K562 (cell line): ENCODE results near the gene MRPL4. TPM values are rescaled to one million over a fixed set of nuclear protein-coding genes. Genes with fewer than 3 reads are reported as not detected.

ENCODE experiments used
- CBX8 ChIP-seq: fragments of 200-600 bp; sonication (generic); IDR thresholded peaks from 2 replicates; pipeline ENCODE4 v1.6.1; 2012; ENCODE audit warnings: borderline replicate concordance, mixed run types, low read depth, mild to moderate bottlenecking, moderate library complexity, mixed read lengths, low read length, control low read depth, inconsistent platforms; ENCODE audit not compliant: poor library complexity, severe bottlenecking; ENCODE audit errors: extremely low read depth
- E2F3 ChIP-seq: fragments of 250-450 bp; sonication (Bioruptor Pico); IDR thresholded peaks from 2 replicates; pipeline ENCODE4 v1.4.0; 2020; ENCODE audit warnings: mild to moderate bottlenecking
- ESRRB ChIP-seq: fragments of 250-450 bp; sonication (Bioruptor Pico); IDR thresholded peaks from 2 replicates; pipeline ENCODE4 v1.5.0; 2020; ENCODE audit warnings: mild to moderate bottlenecking, moderate library complexity, borderline replicate concordance
- GABPB2 ChIP-seq: fragments of 250-450 bp; sonication (Bioruptor Pico); conservative IDR thresholded peaks from 2 replicates; pipeline ENCODE4 v1.5.1; 2021; ENCODE audit warnings: mild to moderate bottlenecking
- HDGF ChIP-seq: fragments of 450-650 bp; IDR thresholded peaks from 2 replicates; pipeline ENCODE4 v1.6.1; 2016
- MAZ ChIP-seq, 2 experiments: fragments of 450-650 bp in 1 of 2; sonication (generic) in 1 of 2; formaldehyde crosslinking; IDR thresholded peaks in 1 of 2; conservative IDR thresholded peaks in 1 of 2; 2 replicates each; pipeline versions ENCODE4 v1.4.0 to v1.5.0; 2020; ENCODE audit warnings: mild to moderate bottlenecking in 1 of 2, missing genetic modification reagents in 1 of 2
- MED1 ChIP-seq: sonication (generic); formaldehyde crosslinking; IDR thresholded peaks from 2 replicates; pipeline ENCODE4 v1.8.1; 2023; ENCODE audit warnings: missing genetic modification reagents, borderline replicate concordance
- MYNN ChIP-seq, 2 experiments: sonication (generic); formaldehyde crosslinking in 1 of 2; IDR thresholded peaks; 2 replicates each; pipeline versions ENCODE4 v1.5.0 to v1.6.1; 2016 to 2020; ENCODE audit warnings: antibody characterized with exemption in 1 of 2, missing genetic modification reagents in 1 of 2
- POLR2G ChIP-seq: fragments of 200-400 bp; formaldehyde crosslinking; IDR thresholded peaks from 2 replicates; pipeline ENCODE4 v1.6.1; 2017; ENCODE audit warnings: low read depth, mild to moderate bottlenecking, antibody characterized with exemption, low read length, moderate library complexity
- RAD21 ChIP-seq, 2 experiments: fragments of 250-450 bp in 1 of 2; fragments of 450-650 bp in 1 of 2; sonication (Bioruptor Pico) in 1 of 2; formaldehyde crosslinking in 1 of 2; IDR thresholded peaks in 1 of 2; conservative IDR thresholded peaks in 1 of 2; 2 replicates each; pipeline versions ENCODE4 v1.4.0 to v1.8.0; 2020 to 2022; ENCODE audit warnings: mild to moderate bottlenecking in 2 of 2, moderate library complexity in 1 of 2
- SIX5 ChIP-seq, 2 experiments: IDR thresholded peaks; 2 replicates each; pipeline ENCODE4 v1.6.1; 2011; ENCODE audit warnings: low read length in 2 of 2, borderline replicate concordance in 1 of 2, low read depth in 1 of 2, mild to moderate bottlenecking in 1 of 2, moderate library complexity in 1 of 2; ENCODE audit not compliant: insufficient read depth in 1 of 2
- SMAD2 ChIP-seq: fragments of 150-350 bp; IDR thresholded peaks from 2 replicates; pipeline ENCODE4 v1.6.1; 2014; ENCODE audit warnings: low read depth, mild to moderate bottlenecking, low read length
- SUPT5H ChIP-seq: fragments of 450-650 bp; IDR thresholded peaks from 2 replicates; pipeline ENCODE4 v1.6.1; 2016
- TCFL5 ChIP-seq: fragments of 250-450 bp; sonication (Bioruptor Pico); conservative IDR thresholded peaks from 2 replicates; pipeline ENCODE4 v1.6.1; 2021; ENCODE audit warnings: mild to moderate bottlenecking, moderate library complexity, matching md5 sums
- XRCC5 ChIP-seq: fragments of 200-400 bp; formaldehyde crosslinking; IDR thresholded peaks from 2 replicates; pipeline ENCODE4 v1.6.1; 2017; ENCODE audit warnings: low read depth, mild to moderate bottlenecking, low read length
- ZNF12 ChIP-seq: sonication (generic); formaldehyde crosslinking; IDR thresholded peaks from 2 replicates; pipeline ENCODE4 v1.4.0; 2020; ENCODE audit warnings: mild to moderate bottlenecking, missing genetic modification reagents
- ZNF133 ChIP-seq: fragments of 250-450 bp; sonication (Bioruptor Pico); IDR thresholded peaks from 2 replicates; pipeline ENCODE4 v1.4.0; 2020; ENCODE audit warnings: mild to moderate bottlenecking
- ZNF384 ChIP-seq: IDR thresholded peaks from 2 replicates; pipeline ENCODE4 v1.6.1; 2012; ENCODE audit warnings: low read depth, low read length, improper control_type of control experiment
- ZNF551 ChIP-seq: fragments of 250-450 bp; sonication (Bioruptor Pico); IDR thresholded peaks from 2 replicates; pipeline ENCODE4 v1.5.0; 2021; ENCODE audit warnings: mild to moderate bottlenecking, moderate library complexity
- ZNF584 ChIP-seq: fragments of 200-800 bp; sonication (Bioruptor generic); IDR thresholded peaks from 2 replicates; pipeline ENCODE4 v1.6.1; 2016; ENCODE audit warnings: low read depth, mild to moderate bottlenecking, missing genetic modification characterization, missing compliant biosample characterization
- ZNF778 ChIP-seq: fragments of 450-650 bp; formaldehyde crosslinking; IDR thresholded peaks from 2 replicates; pipeline ENCODE4 v1.4.0; 2020; ENCODE audit warnings: mild to moderate bottlenecking, moderate library complexity
- ZNF785 ChIP-seq: fragments of 250-450 bp; sonication (Bioruptor Pico); IDR thresholded peaks from 2 replicates; pipeline ENCODE4 v1.4.0; 2020; ENCODE audit warnings: mild to moderate bottlenecking
- polyA plus RNA-seq, 8 experiments: library from polyadenylated mRNA; depleted of rRNA in 4 of 8; stranded (reverse) in 5 of 8; unstranded in 3 of 8; fragments of >200 nt; fragmentation: Nextera tagmentation in 2 of 8; fragmentation: Illumina TruSeq in 1 of 8; extraction: Ambion mirVana in 2 of 8; extraction: Trizol in 1 of 8; gene quantifications; 2 replicates each; pipeline versions ENCODE4 v1.2.1 to v1.2.3, GENCODE V29; 2011 to 2014; ENCODE audit warnings: inconsistent platforms in 1 of 8, missing spikeins in 1 of 8
- total RNA-seq, 7 experiments: library from RNA; depleted of rRNA in 6 of 7; stranded (reverse); fragments of >200 nt in 6 of 7; fragmentation: Illumina TruSeq in 2 of 7; extraction: Trizol in 2 of 7; gene quantifications; 2 replicates each; pipeline versions ENCODE4 v1.2.1 to v1.2.3, GENCODE V29; 2011 to 2021; ENCODE audit warnings: low replicate concordance in 1 of 7
- TF ChIP-seq, protein P1 (sequence below): sonication (generic); formaldehyde crosslinking; IDR thresholded peaks from 2 replicates; pipeline ENCODE4 v1.8.0; 2023; ENCODE audit warnings: mild to moderate bottlenecking, missing genetic modification reagents
- TF ChIP-seq, protein P2 (sequence below): sonication (generic); formaldehyde crosslinking; IDR thresholded peaks from 2 replicates; pipeline ENCODE4 v1.8.0; 2022; ENCODE audit warnings: missing genetic modification reagents, mild to moderate bottlenecking, moderate library complexity, borderline replicate concordance

MRPL4 gene
- total and polyA plus RNA-seq, 9 of the 15 experiments (the other 6 are each of a cell fraction or from before 2014, with no cell fraction given): 1.4 to 239 (median 64.9) TPM

GRCh38 chr19:10259162-10259905 lies 7.3 kb downstream of the MRPL4 start (continued):
- no peak for TF ChIP-seq ESRRB
- TF ChIP-seq POLR2G: peak; percentile 66
- TF ChIP-seq, protein P1, sequence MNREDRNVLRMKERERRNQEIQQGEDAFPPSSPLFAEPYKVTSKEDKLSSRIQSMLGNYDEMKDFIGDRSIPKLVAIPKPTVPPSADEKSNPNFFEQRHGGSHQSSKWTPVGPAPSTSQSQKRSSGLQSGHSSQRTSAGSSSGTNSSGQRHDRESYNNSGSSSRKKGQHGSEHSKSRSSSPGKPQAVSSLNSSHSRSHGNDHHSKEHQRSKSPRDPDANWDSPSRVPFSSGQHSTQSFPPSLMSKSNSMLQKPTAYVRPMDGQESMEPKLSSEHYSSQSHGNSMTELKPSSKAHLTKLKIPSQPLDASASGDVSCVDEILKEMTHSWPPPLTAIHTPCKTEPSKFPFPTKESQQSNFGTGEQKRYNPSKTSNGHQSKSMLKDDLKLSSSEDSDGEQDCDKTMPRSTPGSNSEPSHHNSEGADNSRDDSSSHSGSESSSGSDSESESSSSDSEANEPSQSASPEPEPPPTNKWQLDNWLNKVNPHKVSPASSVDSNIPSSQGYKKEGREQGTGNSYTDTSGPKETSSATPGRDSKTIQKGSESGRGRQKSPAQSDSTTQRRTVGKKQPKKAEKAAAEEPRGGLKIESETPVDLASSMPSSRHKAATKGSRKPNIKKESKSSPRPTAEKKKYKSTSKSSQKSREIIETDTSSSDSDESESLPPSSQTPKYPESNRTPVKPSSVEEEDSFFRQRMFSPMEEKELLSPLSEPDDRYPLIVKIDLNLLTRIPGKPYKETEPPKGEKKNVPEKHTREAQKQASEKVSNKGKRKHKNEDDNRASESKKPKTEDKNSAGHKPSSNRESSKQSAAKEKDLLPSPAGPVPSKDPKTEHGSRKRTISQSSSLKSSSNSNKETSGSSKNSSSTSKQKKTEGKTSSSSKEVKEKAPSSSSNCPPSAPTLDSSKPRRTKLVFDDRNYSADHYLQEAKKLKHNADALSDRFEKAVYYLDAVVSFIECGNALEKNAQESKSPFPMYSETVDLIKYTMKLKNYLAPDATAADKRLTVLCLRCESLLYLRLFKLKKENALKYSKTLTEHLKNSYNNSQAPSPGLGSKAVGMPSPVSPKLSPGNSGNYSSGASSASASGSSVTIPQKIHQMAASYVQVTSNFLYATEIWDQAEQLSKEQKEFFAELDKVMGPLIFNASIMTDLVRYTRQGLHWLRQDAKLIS: no peak
- TF ChIP-seq RAD21 (CRISPR knock-in tag; conservative IDR thresholded peaks at IDR 0.05 in 1 of 2, IDR thresholded peaks at IDR 0.05 in 1 of 2): peak; percentile 50 to 63
- TF ChIP-seq TCFL5 (CRISPR knock-in tag): no peak
- peak; percentile 40 for TF ChIP-seq SUPT5H
- TF ChIP-seq MYNN (IDR thresholded peaks at IDR 0.05): peak; percentile 66; the same call in 1 of the 2 replicates
- TF ChIP-seq MYNN (CRISPR knock-in tag; IDR thresholded peaks at IDR 0.05): no peak
- peak; percentile 70; the same call in 1 of the 2 replicates for TF ChIP-seq XRCC5
- no peak for TF ChIP-seq ZNF584 (CRISPR knock-in tag)
- TF ChIP-seq ZNF551: no peak
- TF ChIP-seq ZNF133 (CRISPR knock-in tag): no peak
- TF ChIP-seq MED1 (CRISPR knock-in tag): no peak
- TF ChIP-seq HDGF: peak; percentile 72; the same call in 1 of the 2 replicates
- no peak for TF ChIP-seq ZNF12 (CRISPR knock-in tag)
- TF ChIP-seq SMAD2: no peak
- no peak for TF ChIP-seq ZNF785 (CRISPR knock-in tag)
- TF ChIP-seq, protein P2, sequence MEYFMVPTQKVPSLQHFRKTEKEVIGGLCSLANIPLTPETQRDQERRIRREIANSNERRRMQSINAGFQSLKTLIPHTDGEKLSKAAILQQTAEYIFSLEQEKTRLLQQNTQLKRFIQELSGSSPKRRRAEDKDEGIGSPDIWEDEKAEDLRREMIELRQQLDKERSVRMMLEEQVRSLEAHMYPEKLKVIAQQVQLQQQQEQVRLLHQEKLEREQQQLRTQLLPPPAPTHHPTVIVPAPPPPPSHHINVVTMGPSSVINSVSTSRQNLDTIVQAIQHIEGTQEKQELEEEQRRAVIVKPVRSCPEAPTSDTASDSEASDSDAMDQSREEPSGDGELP (CRISPR knock-in tag): peak; percentile 25; the same call in 1 of the 2 replicates
- no peak for TF ChIP-seq CBX8
- TF ChIP-seq ZNF384: peak; percentile 99
- no peak for TF ChIP-seq ZNF778 (CRISPR knock-in tag)
- TF ChIP-seq SIX5 (IDR thresholded peaks at IDR 0.05; ENCODE audit: borderline replicate concordance in 1 of 2, insufficient read depth in 1 of 2, low read depth in 1 of 2, low read length in 2 of 2): no peak
- 0 out of 4 replicates have a peak, but pooled peaks of 1 of the 2 experiments have one; percentile 24 for TF ChIP-seq MAZ (CRISPR knock-in tag; conservative IDR thresholded peaks at IDR 0.05 in 1 of 2, IDR thresholded peaks at IDR 0.05 in 1 of 2)
- TF ChIP-seq GABPB2: no peak
- TF ChIP-seq E2F3: no peak
